Measurements from ENCODE around the gene HAUS2.
A peak's percentile ranks its signal among the peaks of the same experiment; 100 is the strongest.
"Not testable (repeated sequence)": the region's sequence is repeated elsewhere in the genome, so short reads cannot be mapped to it uniquely, and the experiment has no call there.

Gene HAUS2

DNA sequence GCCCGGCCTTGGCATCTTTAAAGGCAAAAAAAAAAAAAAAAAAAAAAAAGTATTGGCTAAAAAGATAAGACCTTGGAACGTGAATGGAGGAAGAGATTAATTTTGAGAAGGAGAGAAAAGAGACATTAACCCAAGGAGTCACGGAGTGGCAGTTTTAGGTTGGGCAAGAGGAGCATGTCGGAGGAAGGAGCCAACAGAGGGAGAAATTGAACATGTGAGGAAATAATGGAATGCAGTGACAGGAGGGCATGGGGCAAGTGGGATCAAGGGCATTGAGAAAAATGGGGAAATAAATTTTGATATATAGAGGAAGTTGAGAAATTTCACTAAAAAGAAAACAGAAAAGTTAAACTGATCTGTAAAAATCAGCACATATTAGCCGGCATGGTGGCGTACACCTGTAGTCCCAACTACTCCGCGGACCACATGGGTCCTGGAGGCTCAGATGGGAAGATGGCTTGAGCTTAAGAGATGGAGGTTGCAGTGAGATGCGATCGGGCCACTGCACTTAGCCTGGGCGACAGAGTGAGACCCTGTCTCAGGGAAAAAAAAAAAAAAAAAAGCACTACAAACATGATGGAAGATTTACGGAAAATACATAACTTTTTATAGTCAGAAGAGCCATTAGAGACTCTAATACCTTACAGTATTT lies 1.2 kb downstream of the HAUS2 start:
- H3K4me2 ChIP-seq (ENCODE audit: insufficient read depth, low read length) = peak overlapping the region; percentile 89
- H3K9ac ChIP-seq (ENCODE audit: low read depth, low read length) = peak overlapping the region; percentile 86
- H3K4me3 ChIP-seq (ENCODE audit: low read depth in 1 of 2, low read length in 2 of 2) = peak overlapping the region; percentile 88 to 99; a peak in 3 of 4 replicates
- H3K4me1 ChIP-seq (ENCODE audit: insufficient read depth, low read length) = peaks cover 49% of the 10 kb centered on the region
- peaks cover 4% of the 10 kb centered on the region; the same call in 1 of the 2 replicates for H4K20me1 ChIP-seq (ENCODE audit: insufficient read depth, low read length)
- DNase-seq (no peak), ATAC-seq (ENCODE audit: insufficient read depth, low read depth) (no peak)
- H3K27ac ChIP-seq (ENCODE audit: low read length) = no peak overlapping the region; the same call in 1 of the 2 replicates
- peaks cover 79% of the 10 kb centered on the region for H3K79me2 ChIP-seq (ENCODE audit: insufficient read depth, low read length)
- TF ChIP-seq, protein P1, sequence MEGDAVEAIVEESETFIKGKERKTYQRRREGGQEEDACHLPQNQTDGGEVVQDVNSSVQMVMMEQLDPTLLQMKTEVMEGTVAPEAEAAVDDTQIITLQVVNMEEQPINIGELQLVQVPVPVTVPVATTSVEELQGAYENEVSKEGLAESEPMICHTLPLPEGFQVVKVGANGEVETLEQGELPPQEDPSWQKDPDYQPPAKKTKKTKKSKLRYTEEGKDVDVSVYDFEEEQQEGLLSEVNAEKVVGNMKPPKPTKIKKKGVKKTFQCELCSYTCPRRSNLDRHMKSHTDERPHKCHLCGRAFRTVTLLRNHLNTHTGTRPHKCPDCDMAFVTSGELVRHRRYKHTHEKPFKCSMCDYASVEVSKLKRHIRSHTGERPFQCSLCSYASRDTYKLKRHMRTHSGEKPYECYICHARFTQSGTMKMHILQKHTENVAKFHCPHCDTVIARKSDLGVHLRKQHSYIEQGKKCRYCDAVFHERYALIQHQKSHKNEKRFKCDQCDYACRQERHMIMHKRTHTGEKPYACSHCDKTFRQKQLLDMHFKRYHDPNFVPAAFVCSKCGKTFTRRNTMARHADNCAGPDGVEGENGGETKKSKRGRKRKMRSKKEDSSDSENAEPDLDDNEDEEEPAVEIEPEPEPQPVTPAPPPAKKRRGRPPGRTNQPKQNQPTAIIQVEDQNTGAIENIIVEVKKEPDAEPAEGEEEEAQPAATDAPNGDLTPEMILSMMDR (IDR thresholded peaks at IDR 0.05; ENCODE audit: borderline replicate concordance, extremely low read depth, low read length, poor library complexity, severe bottlenecking) = no peak
- no peak for TF ChIP-seq EZH2 (IDR thresholded peaks at IDR 0.05; ENCODE audit: borderline replicate concordance, low read depth, low read length, severe bottlenecking)
- no peak overlapping the region for H2AFZ ChIP-seq (ENCODE audit: low read depth, low read length)
- H3K27me3 ChIP-seq (ENCODE audit: insufficient read depth, low read length, poor library complexity) = no peaks in the 10 kb centered on the region
- no peaks in the 10 kb centered on the region for H3K9me3 ChIP-seq (ENCODE audit: insufficient read depth, low read length, severe bottlenecking)
- H3K36me3 ChIP-seq (ENCODE audit: insufficient read depth, low read length) = peaks cover 15% of the 10 kb centered on the region

DNA sequence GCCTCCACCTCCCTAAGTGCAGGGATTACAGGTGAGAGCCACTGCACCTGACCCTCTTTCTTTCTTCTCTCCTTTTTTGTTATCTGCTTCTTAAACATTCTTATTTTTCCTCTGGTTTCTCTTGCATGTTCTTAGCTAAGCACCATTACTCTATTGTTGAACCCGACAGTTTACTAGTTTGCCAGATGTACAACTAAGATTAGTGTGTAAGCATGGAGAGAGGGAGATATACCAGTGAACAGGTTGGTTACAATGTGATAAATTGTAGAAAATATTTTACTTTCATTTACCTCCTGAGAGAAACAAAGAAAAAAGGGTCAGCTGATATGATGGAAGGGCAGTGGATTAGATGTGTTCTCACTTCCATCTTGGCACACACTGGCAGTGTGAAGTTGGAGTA lies 4.9 kb downstream of the HAUS2 start:
- no peak for TF ChIP-seq EZH2 (IDR thresholded peaks at IDR 0.05; ENCODE audit: borderline replicate concordance, low read depth, low read length, severe bottlenecking)
- H4K20me1 ChIP-seq (ENCODE audit: insufficient read depth, low read length) = peaks cover 4% of the 10 kb centered on the region; the same call in 1 of the 2 replicates
- no peak for DNase-seq
- peaks cover 79% of the 10 kb centered on the region for H3K79me2 ChIP-seq (ENCODE audit: insufficient read depth, low read length)
- peaks cover 25% of the 10 kb centered on the region for H3K4me1 ChIP-seq (ENCODE audit: insufficient read depth, low read length)
- peaks cover 6% of the 10 kb centered on the region for H3K36me3 ChIP-seq (ENCODE audit: insufficient read depth, low read length)
- H3K9ac ChIP-seq (ENCODE audit: low read depth, low read length) = no peak overlapping the region
- H2AFZ ChIP-seq (ENCODE audit: low read depth, low read length) = no peak overlapping the region
- no peaks in the 10 kb centered on the region for H3K9me3 ChIP-seq (ENCODE audit: insufficient read depth, low read length, severe bottlenecking)
- no peak overlapping the region for H3K4me2 ChIP-seq (ENCODE audit: insufficient read depth, low read length)
- ATAC-seq (ENCODE audit: insufficient read depth, low read depth) = no peak
- H3K27me3 ChIP-seq (ENCODE audit: insufficient read depth, low read length, poor library complexity) = no peaks in the 10 kb centered on the region
- H3K4me3 ChIP-seq (ENCODE audit: low read depth in 1 of 2, low read length in 2 of 2) = no peak overlapping the region
- H3K27ac ChIP-seq (ENCODE audit: low read length) = no peak overlapping the region

DNA sequence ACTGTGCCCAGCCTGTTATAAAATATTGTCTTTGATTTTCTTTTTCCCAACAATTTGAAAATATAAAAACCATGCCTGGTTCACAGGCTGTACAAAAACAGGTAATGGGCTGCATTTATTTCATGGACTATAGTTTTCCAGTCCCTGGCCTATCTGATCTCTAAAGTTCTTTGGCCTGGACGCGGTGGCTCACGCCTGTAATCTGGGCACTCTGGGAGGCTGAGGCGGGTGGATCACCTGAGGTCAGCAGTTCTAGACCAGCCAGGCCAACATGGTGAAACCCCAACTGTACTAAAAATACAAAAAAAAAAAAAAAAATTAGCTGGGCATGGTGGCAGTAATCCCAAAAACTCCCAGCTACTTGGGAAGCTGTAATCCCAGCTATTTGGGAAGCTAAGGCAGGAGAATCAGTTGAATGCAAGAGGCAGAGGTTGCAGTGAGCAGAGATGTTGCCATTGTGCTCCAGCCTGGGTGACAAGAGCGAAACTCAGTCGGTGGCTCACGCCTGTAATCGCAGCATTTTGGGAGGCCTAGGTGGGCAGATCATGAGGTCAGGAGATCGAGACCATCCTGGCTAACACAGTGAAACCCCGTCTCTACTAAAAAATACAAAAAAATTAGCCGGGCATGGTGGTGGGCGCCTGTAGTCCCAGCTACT lies 8.0 kb downstream of the HAUS2 start:
- not testable (repeated sequence) for H3K27me3 ChIP-seq (ENCODE audit: insufficient read depth, low read length, poor library complexity); H3K4me3 ChIP-seq (ENCODE audit: low read depth in 1 of 2, low read length in 2 of 2); H2AFZ ChIP-seq (ENCODE audit: low read depth, low read length); H3K9me3 ChIP-seq (ENCODE audit: insufficient read depth, low read length, severe bottlenecking); H4K20me1 ChIP-seq (ENCODE audit: insufficient read depth, low read length); H3K27ac ChIP-seq (ENCODE audit: low read length); ATAC-seq (ENCODE audit: insufficient read depth, low read depth); H3K4me1 ChIP-seq (ENCODE audit: insufficient read depth, low read length); DNase-seq; H3K9ac ChIP-seq (ENCODE audit: low read depth, low read length); H3K4me2 ChIP-seq (ENCODE audit: insufficient read depth, low read length)
- H3K79me2 ChIP-seq (ENCODE audit: insufficient read depth, low read length) = peaks cover 47% of the 10 kb centered on the region
- H3K36me3 ChIP-seq (ENCODE audit: insufficient read depth, low read length) = peaks cover 33% of the 10 kb centered on the region

DNA sequence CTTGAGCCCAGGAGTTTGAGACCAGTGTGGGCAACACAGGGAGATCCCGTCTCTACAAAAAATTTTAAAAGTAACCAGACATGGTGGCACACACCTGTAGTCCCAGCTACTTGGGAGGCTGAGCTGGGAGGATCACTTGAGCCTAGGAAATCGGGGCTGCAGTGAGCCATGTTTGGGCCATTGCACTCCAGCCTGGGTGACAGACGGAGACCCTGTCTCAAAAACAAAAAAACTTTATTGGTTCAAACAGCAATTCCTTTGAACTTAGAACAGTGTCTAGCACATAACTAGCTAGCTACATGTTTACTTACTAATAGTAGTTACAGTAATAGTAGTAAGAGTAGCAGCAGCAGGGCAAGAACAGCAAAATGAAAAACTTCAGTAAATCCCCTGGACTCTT lies 10.1 kb downstream of the HAUS2 start:
- no peaks in the 10 kb centered on the region for H4K20me1 ChIP-seq (ENCODE audit: insufficient read depth, low read length)

More for the DNA sequence above, 10.1 kb downstream of the HAUS2 start:
- Histone ChIP-seq H3K4me2 (ENCODE audit: insufficient read depth, low read length) (no peak overlapping the region), H3K4me1 (ENCODE audit: insufficient read depth, low read length) (no peaks in the 10 kb centered on the region), H2AFZ (ENCODE audit: low read depth, low read length) (no peak overlapping the region), H3K9ac (ENCODE audit: low read depth, low read length) (no peak overlapping the region), H3K4me3 (ENCODE audit: low read depth in 1 of 2, low read length in 2 of 2) (no peak overlapping the region), H3K27ac (ENCODE audit: low read length) (no peak overlapping the region), H3K27me3 (ENCODE audit: insufficient read depth, low read length, poor library complexity) (no peaks in the 10 kb centered on the region), H3K79me2 (ENCODE audit: insufficient read depth, low read length) (peaks cover 29% of the 10 kb centered on the region), H3K9me3 (ENCODE audit: insufficient read depth, low read length, severe bottlenecking) (no peaks in the 10 kb centered on the region), H3K36me3 (ENCODE audit: insufficient read depth, low read length) (peaks cover 46% of the 10 kb centered on the region)
- ATAC-seq (ENCODE audit: insufficient read depth, low read depth) (no peak), DNase-seq (no peak)
- TF ChIP-seq, protein P1 (IDR thresholded peaks at IDR 0.05; ENCODE audit: borderline replicate concordance, extremely low read depth, low read length, poor library complexity, severe bottlenecking) = no peak
- TF ChIP-seq EZH2 (IDR thresholded peaks at IDR 0.05; ENCODE audit: borderline replicate concordance, low read depth, low read length, severe bottlenecking) = no peak
